HepG2 (cell line): Measurements from ENCODE around the gene NXPE3. TPM values are rescaled to one million over a fixed set of nuclear protein-coding genes. Genes with fewer than 3 reads are reported as not detected.

Experiments
- FOSL2 ChIP-seq: sonication (generic); formaldehyde crosslinking; IDR thresholded peaks from 2 replicates; pipeline ENCODE4 v1.4.0; 2020; ENCODE audit warnings: missing genetic modification reagents
- FOXM1 ChIP-seq: sonication (generic); formaldehyde crosslinking; IDR thresholded peaks from 2 replicates; pipeline ENCODE4 v1.5.0; 2020; ENCODE audit warnings: missing genetic modification reagents
- KDM4B ChIP-seq: sonication (generic); formaldehyde crosslinking; IDR thresholded peaks from 2 replicates; pipeline ENCODE4 v1.4.0; 2020; ENCODE audit warnings: missing genetic modification reagents
- POLR2AphosphoS5 ChIP-seq: IDR thresholded peaks from 2 replicates; pipeline ENCODE4 v1.6.1; 2012; ENCODE audit warnings: low read depth, low read length
- RXRA ChIP-seq: sonication (generic); formaldehyde crosslinking; IDR thresholded peaks from 2 replicates; pipeline ENCODE4 v1.5.1; 2020; ENCODE audit warnings: missing genetic modification reagents
- SMC3 ChIP-seq: IDR thresholded peaks from 2 replicates; pipeline ENCODE4 v1.6.1; 2011; ENCODE audit warnings: low read length, improper control_type of control experiment
- SOX5 ChIP-seq: IDR thresholded peaks from 2 replicates; pipeline ENCODE4 v1.6.1; 2016; ENCODE audit warnings: borderline replicate concordance
- SP2 ChIP-seq: sonication (generic); formaldehyde crosslinking; IDR thresholded peaks from 2 replicates; pipeline ENCODE4 v1.5.1; 2020; ENCODE audit warnings: mild to moderate bottlenecking, missing genetic modification reagents
- SUZ12 ChIP-seq: fragments of 150-350 bp; IDR thresholded peaks from 2 replicates; pipeline ENCODE4 v1.6.1; 2014; ENCODE audit warnings: low read depth, low read length
- ZFY ChIP-seq: sonication (generic); formaldehyde crosslinking; IDR thresholded peaks from 2 replicates; pipeline ENCODE4 v1.4.0; 2020; ENCODE audit warnings: missing genetic modification reagents
- ZKSCAN1 ChIP-seq: fragments of 150-350 bp; IDR thresholded peaks from 2 replicates; pipeline ENCODE4 v1.6.1; 2014; ENCODE audit warnings: low read length
- ZNF350 ChIP-seq: sonication (generic); formaldehyde crosslinking; IDR thresholded peaks from 2 replicates; pipeline ENCODE4 v1.4.0; 2020; ENCODE audit warnings: mild to moderate bottlenecking, low read depth, missing genetic modification reagents, borderline replicate concordance
- ZNF569 ChIP-seq: sonication (generic); formaldehyde crosslinking; IDR thresholded peaks from 2 replicates; pipeline ENCODE4 v1.5.0; 2020; ENCODE audit warnings: mild to moderate bottlenecking, missing genetic modification reagents, moderate library complexity, borderline replicate concordance
- ZSCAN31 ChIP-seq: sonication (generic); formaldehyde crosslinking; IDR thresholded peaks from 2 replicates; pipeline ENCODE4 v1.5.0; 2020; ENCODE audit warnings: low read depth, mild to moderate bottlenecking, missing genetic modification reagents
- polyA plus RNA-seq, 8 experiments: library from polyadenylated mRNA; depleted of rRNA in 3 of 8; stranded (reverse) in 7 of 8; unstranded in 1 of 8; fragments of >200 nt; fragmentation: Illumina TruSeq in 4 of 8; extraction: Trizol in 4 of 8; gene quantifications; 2 replicates each; pipeline versions ENCODE4 v1.2.1 to v1.2.3, GENCODE V29; 2011 to 2016; ENCODE audit warnings: low read depth in 4 of 8, missing spikeins in 1 of 8, mixed read lengths in 1 of 8; ENCODE audit not compliant: insufficient read depth in 1 of 8
- total RNA-seq, 5 experiments: library from RNA; depleted of rRNA; stranded (reverse); fragments of >200 nt; fragmentation: Illumina TruSeq; extraction: Trizol; gene quantifications; 2 replicates each; pipeline ENCODE4 v1.2.3, GENCODE V29; 2016; ENCODE audit warnings: low read depth in 1 of 5
- TF ChIP-seq, protein P1 (sequence below): IDR thresholded peaks from 2 replicates; pipeline ENCODE4 v1.6.1; 2012; ENCODE audit warnings: low read depth, low read length, improper control_type of control experiment
- TF ChIP-seq, protein P2 (sequence below): sonication (generic); formaldehyde crosslinking; IDR thresholded peaks from 2 replicates; pipeline ENCODE4 v1.4.0; 2020; ENCODE audit warnings: mild to moderate bottlenecking, missing genetic modification reagents
- TF ChIP-seq, protein P3 (sequence below): sonication (generic); formaldehyde crosslinking; IDR thresholded peaks from 2 replicates; pipeline ENCODE4 v1.5.0; 2020; ENCODE audit warnings: mild to moderate bottlenecking, missing genetic modification reagents, borderline replicate concordance

NXPE3 gene
- total and polyA plus RNA-seq, 2 of the 13 experiments (the other 11 are each of a cell fraction or from before 2014, with no cell fraction given): 3.5 to 4.7 TPM

DNA sequence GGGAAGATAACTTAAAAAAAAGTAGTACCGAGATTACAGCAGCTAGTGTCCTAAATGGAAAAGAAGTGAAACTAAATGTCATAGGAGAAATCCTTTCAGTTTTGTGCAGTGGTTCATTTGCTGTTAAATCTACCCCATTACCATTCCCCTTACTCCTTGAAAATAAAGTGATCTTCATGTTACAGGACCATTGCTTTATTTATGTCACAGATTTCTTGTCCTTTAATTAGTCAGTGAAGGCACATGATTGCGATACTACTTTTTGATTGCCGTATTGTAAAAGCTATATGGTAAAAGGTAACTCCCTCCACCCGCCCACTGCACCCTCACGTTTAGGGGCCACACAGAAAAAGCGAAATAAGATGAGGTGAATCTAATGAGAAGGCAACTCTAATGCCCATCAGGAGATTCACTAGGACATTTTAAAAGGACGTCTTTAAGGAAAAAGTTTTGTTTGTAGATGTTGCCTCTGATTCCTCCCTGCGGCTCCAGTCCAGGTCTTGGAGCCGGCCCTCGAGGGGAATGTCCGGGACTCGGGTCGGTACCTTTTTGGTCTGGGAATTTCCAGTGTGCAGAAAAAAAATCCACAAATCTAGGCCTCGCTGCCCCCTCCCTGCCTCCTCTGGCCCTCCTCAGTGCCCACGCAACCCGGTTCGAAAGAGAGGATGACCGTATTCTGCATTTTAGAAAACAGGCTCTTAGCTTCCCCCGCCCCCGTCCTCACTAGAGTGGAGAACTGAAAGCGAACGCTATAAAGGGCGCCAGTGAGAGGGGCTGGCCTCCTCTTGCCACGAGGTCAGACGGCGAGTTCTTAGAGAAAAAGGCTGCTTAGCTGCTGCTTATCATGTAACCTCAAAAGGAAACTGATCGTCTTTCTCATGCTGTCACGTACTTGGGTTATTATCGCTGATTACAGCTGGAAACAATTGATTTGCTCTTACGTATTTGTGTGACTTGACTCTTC, 48.5 kb downstream of the NXPE3 start (continued):
- TF ChIP-seq SOX5 (CRISPR knock-in tag) (no peak), KDM4B (CRISPR knock-in tag) (0 out of 2 replicates have a peak, but pooled peaks have one; percentile 49), ZNF569 (CRISPR knock-in tag) (no peak), ZFY (peak; percentile 68), FOSL2 (peak; percentile 7; the same call in 1 of the 2 replicates), ZSCAN31 (CRISPR knock-in tag) (no peak), ZKSCAN1 (no peak), SP2 (CRISPR knock-in tag) (no peak), SUZ12 (no peak), POLR2AphosphoS5 (peak; percentile 32; the same call in 1 of the 2 replicates), RXRA (peak; percentile 24; the same call in 1 of the 2 replicates), FOXM1 (CRISPR knock-in tag) (no peak), SMC3 (no peak), ZNF350 (CRISPR knock-in tag) (peak; percentile 59; the same call in 1 of the 2 replicates)
- TF ChIP-seq, protein P1, sequence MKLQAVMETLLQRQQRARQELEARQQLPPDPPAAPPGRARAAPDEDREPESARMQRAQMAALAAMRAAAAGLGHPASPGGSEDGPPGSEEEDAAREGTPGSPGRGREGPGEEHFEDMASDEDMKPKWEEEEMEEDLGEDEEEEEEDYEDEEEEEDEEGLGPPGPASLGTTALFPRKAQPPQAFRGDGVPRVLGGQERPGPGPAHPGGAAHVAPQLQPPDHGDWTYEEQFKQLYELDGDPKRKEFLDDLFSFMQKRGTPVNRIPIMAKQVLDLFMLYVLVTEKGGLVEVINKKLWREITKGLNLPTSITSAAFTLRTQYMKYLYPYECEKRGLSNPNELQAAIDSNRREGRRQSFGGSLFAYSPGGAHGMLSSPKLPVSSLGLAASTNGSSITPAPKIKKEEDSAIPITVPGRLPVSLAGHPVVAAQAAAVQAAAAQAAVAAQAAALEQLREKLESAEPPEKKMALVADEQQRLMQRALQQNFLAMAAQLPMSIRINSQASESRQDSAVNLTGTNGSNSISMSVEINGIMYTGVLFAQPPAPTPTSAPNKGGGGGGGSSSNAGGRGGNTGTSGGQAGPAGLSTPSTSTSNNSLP: peak; percentile 51; the same call in 1 of the 2 replicates
- TF ChIP-seq, protein P2, sequence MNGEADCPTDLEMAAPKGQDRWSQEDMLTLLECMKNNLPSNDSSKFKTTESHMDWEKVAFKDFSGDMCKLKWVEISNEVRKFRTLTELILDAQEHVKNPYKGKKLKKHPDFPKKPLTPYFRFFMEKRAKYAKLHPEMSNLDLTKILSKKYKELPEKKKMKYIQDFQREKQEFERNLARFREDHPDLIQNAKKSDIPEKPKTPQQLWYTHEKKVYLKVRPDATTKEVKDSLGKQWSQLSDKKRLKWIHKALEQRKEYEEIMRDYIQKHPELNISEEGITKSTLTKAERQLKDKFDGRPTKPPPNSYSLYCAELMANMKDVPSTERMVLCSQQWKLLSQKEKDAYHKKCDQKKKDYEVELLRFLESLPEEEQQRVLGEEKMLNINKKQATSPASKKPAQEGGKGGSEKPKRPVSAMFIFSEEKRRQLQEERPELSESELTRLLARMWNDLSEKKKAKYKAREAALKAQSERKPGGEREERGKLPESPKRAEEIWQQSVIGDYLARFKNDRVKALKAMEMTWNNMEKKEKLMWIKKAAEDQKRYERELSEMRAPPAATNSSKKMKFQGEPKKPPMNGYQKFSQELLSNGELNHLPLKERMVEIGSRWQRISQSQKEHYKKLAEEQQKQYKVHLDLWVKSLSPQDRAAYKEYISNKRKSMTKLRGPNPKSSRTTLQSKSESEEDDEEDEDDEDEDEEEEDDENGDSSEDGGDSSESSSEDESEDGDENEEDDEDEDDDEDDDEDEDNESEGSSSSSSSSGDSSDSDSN: peak; percentile 42; the same call in 1 of the 2 replicates
- TF ChIP-seq, protein P3, sequence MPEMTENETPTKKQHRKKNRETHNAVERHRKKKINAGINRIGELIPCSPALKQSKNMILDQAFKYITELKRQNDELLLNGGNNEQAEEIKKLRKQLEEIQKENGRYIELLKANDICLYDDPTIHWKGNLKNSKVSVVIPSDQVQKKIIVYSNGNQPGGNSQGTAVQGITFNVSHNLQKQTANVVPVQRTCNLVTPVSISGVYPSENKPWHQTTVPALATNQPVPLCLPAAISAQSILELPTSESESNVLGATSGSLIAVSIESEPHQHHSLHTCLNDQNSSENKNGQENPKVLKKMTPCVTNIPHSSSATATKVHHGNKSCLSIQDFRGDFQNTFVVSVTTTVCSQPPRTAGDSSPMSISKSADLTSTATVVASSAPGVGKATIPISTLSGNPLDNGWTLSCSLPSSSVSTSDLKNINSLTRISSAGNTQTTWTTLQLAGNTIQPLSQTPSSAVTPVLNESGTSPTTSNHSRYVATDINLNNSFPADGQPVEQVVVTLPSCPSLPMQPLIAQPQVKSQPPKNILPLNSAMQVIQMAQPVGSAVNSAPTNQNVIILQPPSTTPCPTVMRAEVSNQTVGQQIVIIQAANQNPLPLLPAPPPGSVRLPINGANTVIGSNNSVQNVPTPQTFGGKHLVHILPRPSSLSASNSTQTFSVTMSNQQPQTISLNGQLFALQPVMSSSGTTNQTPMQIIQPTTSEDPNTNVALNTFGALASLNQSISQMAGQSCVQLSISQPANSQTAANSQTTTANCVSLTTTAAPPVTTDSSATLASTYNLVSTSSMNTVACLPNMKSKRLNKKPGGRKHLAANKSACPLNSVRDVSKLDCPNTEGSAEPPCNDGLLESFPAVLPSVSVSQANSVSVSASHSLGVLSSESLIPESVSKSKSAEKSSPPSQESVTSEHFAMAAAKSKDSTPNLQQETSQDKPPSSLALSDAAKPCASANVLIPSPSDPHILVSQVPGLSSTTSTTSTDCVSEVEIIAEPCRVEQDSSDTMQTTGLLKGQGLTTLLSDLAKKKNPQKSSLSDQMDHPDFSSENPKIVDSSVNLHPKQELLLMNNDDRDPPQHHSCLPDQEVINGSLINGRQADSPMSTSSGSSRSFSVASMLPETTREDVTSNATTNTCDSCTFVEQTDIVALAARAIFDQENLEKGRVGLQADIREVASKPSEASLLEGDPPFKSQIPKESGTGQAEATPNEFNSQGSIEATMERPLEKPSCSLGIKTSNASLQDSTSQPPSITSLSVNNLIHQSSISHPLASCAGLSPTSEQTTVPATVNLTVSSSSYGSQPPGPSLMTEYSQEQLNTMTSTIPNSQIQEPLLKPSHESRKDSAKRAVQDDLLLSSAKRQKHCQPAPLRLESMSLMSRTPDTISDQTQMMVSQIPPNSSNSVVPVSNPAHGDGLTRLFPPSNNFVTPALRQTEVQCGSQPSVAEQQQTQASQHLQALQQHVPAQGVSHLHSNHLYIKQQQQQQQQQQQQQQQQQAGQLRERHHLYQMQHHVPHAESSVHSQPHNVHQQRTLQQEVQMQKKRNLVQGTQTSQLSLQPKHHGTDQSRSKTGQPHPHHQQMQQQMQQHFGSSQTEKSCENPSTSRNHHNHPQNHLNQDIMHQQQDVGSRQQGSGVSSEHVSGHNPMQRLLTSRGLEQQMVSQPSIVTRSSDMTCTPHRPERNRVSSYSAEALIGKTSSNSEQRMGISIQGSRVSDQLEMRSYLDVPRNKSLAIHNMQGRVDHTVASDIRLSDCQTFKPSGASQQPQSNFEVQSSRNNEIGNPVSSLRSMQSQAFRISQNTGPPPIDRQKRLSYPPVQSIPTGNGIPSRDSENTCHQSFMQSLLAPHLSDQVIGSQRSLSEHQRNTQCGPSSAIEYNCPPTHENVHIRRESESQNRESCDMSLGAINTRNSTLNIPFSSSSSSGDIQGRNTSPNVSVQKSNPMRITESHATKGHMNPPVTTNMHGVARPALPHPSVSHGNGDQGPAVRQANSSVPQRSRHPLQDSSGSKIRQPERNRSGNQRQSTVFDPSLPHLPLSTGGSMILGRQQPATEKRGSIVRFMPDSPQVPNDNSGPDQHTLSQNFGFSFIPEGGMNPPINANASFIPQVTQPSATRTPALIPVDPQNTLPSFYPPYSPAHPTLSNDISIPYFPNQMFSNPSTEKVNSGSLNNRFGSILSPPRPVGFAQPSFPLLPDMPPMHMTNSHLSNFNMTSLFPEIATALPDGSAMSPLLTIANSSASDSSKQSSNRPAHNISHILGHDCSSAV (CRISPR knock-in tag): no peak
